ENCODE results near the gene NFE2L1. TPM values are rescaled to one million over a fixed set of nuclear protein-coding genes. Genes with fewer than 3 reads are reported as not detected.

Gene NFE2L1
- total RNA-seq, 1 experiment from 2014 or later, result 149 TPM

GRCh38 chr17:48014595-48015111, 33.5 kb upstream of the NFE2L1 start:
- TF ChIP-seq SP1 (CRISPR knock-in tag; conservative IDR thresholded peaks at IDR 0.05) (no peak), ZNF232 (CRISPR knock-in tag; IDR thresholded peaks at IDR 0.05) (no peak), CBFB (CRISPR knock-in tag; IDR thresholded peaks at IDR 0.05; ENCODE audit: low read depth) (no peak), SMAD3 (CRISPR knock-in tag; IDR thresholded peaks at IDR 0.05; ENCODE audit: borderline replicate concordance) (no peak), USF2 (CRISPR knock-in tag; IDR thresholded peaks at IDR 0.05) (no peak), STAT6 (CRISPR knock-in tag; conservative IDR thresholded peaks at IDR 0.05; ENCODE audit: low read depth) (no peak), KAT7 (CRISPR knock-in tag; IDR thresholded peaks at IDR 0.05; ENCODE audit: borderline replicate concordance) (no peak), ZNF512 (CRISPR knock-in tag; IDR thresholded peaks at IDR 0.05; ENCODE audit: borderline replicate concordance) (no peak), CREB1 (CRISPR knock-in tag; IDR thresholded peaks at IDR 0.05) (no peak), CDX4 (CRISPR knock-in tag; IDR thresholded peaks at IDR 0.05; ENCODE audit: borderline replicate concordance) (no peak), EMX1 (CRISPR knock-in tag; IDR thresholded peaks at IDR 0.05) (no peak), MYBL2 (CRISPR knock-in tag; IDR thresholded peaks at IDR 0.05) (no peak), OVOL2 (CRISPR knock-in tag; IDR thresholded peaks at IDR 0.05; ENCODE audit: borderline replicate concordance) (no peak), AFF4 (CRISPR knock-in tag; IDR thresholded peaks at IDR 0.05; ENCODE audit: borderline replicate concordance) (no peak), JUN (CRISPR knock-in tag; IDR thresholded peaks at IDR 0.05) (no peak), ATF1 (CRISPR knock-in tag; IDR thresholded peaks at IDR 0.05) (no peak), ESRRA (CRISPR knock-in tag; IDR thresholded peaks at IDR 0.05; ENCODE audit: borderline replicate concordance) (no peak), ATF6 (CRISPR knock-in tag; IDR thresholded peaks at IDR 0.05) (no peak), CREM (CRISPR knock-in tag; IDR thresholded peaks at IDR 0.05) (no peak)
- H3K27ac Mint-ChIP-seq, result no peak overlapping the region
- peaks cover 17% of the 10 kb centered on the region for H3K4me1 Mint-ChIP-seq
- DNase-seq (ENCODE audit: low spot score) (no peak), ATAC-seq (no peak)
- ChIA-PET POLR2A (no interaction called here), CTCF (interaction anchor here (1.0 to 12.8 kb wide), 11 partner anchors 11 to 167 kb away, joined by 3 to 242 read pairs (median 5); partner anchors contain the start of genes CDK5RAP3 and PRR15L)
- no peaks in the 10 kb centered on the region for H3K36me3 Mint-ChIP-seq
- H3K27me3 Mint-ChIP-seq (ENCODE audit: low read depth), result peaks cover 26% of the 10 kb centered on the region
- H3K9me3 Mint-ChIP-seq, result no peaks in the 10 kb centered on the region
- H3K4me3 Mint-ChIP-seq, result no peak overlapping the region
